ENCODE results near the gene NEUROD2.

DNA sequence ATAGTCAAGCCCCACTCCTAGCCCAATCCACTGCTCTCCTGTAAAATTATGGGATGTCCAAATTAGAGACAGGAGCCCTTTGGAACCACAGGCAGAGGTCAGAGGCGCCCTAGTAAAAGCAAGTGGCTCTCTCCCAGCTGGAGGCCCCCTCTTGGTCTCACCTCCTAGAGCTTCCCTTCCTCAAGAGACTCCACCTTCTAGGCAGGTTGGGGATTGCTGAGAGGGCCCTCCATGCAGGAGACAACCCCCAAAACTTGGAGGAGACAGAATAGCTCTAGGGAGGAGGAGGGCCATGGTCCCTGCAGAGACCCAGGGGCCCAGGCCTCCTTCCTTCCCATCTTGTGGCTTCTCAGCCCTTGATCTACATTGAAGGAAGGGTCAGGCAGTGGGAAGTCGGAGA, 29.4 kb downstream of the NEUROD2 start:
- TF ChIP-seq, protein P1, sequence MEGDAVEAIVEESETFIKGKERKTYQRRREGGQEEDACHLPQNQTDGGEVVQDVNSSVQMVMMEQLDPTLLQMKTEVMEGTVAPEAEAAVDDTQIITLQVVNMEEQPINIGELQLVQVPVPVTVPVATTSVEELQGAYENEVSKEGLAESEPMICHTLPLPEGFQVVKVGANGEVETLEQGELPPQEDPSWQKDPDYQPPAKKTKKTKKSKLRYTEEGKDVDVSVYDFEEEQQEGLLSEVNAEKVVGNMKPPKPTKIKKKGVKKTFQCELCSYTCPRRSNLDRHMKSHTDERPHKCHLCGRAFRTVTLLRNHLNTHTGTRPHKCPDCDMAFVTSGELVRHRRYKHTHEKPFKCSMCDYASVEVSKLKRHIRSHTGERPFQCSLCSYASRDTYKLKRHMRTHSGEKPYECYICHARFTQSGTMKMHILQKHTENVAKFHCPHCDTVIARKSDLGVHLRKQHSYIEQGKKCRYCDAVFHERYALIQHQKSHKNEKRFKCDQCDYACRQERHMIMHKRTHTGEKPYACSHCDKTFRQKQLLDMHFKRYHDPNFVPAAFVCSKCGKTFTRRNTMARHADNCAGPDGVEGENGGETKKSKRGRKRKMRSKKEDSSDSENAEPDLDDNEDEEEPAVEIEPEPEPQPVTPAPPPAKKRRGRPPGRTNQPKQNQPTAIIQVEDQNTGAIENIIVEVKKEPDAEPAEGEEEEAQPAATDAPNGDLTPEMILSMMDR (IDR thresholded peaks at IDR 0.05) = no peak
- no peak for TF ChIP-seq POLR2A (IDR thresholded peaks at IDR 0.05)
